K562 (cell line): ENCODE data around the gene TRIM69. TPM values are rescaled to one million over a fixed set of nuclear protein-coding genes. Genes with fewer than 3 reads are reported as not detected.
A peak's percentile ranks its signal among the peaks of the same experiment; 100 is the strongest.

Experiments
- ATAC-seq: fragments of 200-7000 bp; cut with Tn5 transposase; 3 replicates; pipeline ENCODE4 v1.9.1; 2020; ENCODE audit warnings: moderate library complexity
- BruUV-seq: library from RNA; stranded (reverse); fragments of 400-500 nt; replicated peaks from 2 replicates; lab custom pipeline; 2021; lab: Mats Ljungman, UMichigan
- CTCF ChIA-PET: fragments of 300-600 bp; formaldehyde crosslinking; extraction: SDS; loops from one replicate; lab custom pipeline; 2021; ENCODE audit warnings: low intra/inter-chr PET ratio; lab: Yijun Ruan, JAX
- POLR2A ChIA-PET: fragments of 300-600, 350-650 bp; sonication (Branson Sonifier 250); formaldehyde crosslinking; extraction: SDS; loops from one replicate; lab custom pipeline; 2021; ENCODE audit warnings: antibody characterized with exemption, inconsistent platforms; lab: Yijun Ruan, JAX
- DNase-seq, 4 experiments: peaks; one replicate each; pipeline versions ENCODE4 v3.0.0 to v3.0.0-alpha.2; 2011 to 2018; ENCODE audit warnings: low spot score in 3 of 4, mixed read lengths in 3 of 4; ENCODE audit errors: extremely low read depth in 1 of 4
- FAIRE-seq: peaks from 2 replicates; lab custom pipeline; 2011; peaks lifted over from hg19 to GRCh38; lab: Jason Lieb, UNC
- H2AFZ ChIP-seq: 2 replicates; pipeline ENCODE4 v1.6.0; 2011; ENCODE audit warnings: low read depth, low read length, control low read depth, inconsistent platforms
- H3K27ac ChIP-seq: fragments of 200-600 bp; 3 replicates; pipeline ENCODE4 v1.8.0; 2011; ENCODE audit warnings: low read depth, mild to moderate bottlenecking, control low read depth, inconsistent platforms, low read length, moderate library complexity, mixed read lengths; ENCODE audit errors: extremely low read depth
- H3K27me3 ChIP-seq, 2 experiments: fragments of 300-600 bp in 1 of 2; 2 replicates in 1 of 2; 3 replicates in 1 of 2; pipeline versions ENCODE4 v1.6.0 to v1.8.0; 2011; ENCODE audit warnings: inconsistent platforms in 2 of 2, low read length in 2 of 2, mild to moderate bottlenecking in 1 of 2, mixed read lengths in 1 of 2, moderate library complexity in 1 of 2; ENCODE audit not compliant: control insufficient read depth in 2 of 2, insufficient read depth in 2 of 2
- H3K36me3 ChIP-seq: fragments of 300-600 bp; 3 replicates; pipeline ENCODE4 v1.8.0; 2011; ENCODE audit warnings: mild to moderate bottlenecking, low read length, inconsistent platforms; ENCODE audit not compliant: control insufficient read depth, insufficient read depth
- H3K4me1 ChIP-seq, 2 experiments: fragments of 200-600 bp in 1 of 2; replicated peaks in 1 of 2; 2 replicates in 1 of 2; 3 replicates in 1 of 2; pipeline versions ENCODE4 v1.5.1 to v1.8.0; 2011; ENCODE audit warnings: inconsistent platforms in 2 of 2, low read length in 2 of 2, mild to moderate bottlenecking in 1 of 2, mixed read lengths in 1 of 2, moderate library complexity in 1 of 2; ENCODE audit not compliant: control insufficient read depth in 2 of 2, insufficient read depth in 2 of 2
- H3K4me2 ChIP-seq: 2 replicates; pipeline ENCODE4 v1.6.1; 2011; ENCODE audit warnings: low read length, control low read depth, inconsistent platforms, mixed read lengths; ENCODE audit not compliant: insufficient read depth
- H3K4me3 ChIP-seq: fragments of 200-600 bp; sonication (generic), shearing (Covaris generic); 2 replicates; pipeline ENCODE4 v1.5.1; 2016; ENCODE audit warnings: control low read depth, inconsistent platforms
- H3K79me2 ChIP-seq: fragments of 200-600 bp; 3 replicates; pipeline ENCODE4 v1.8.0; 2011; ENCODE audit warnings: low read length, inconsistent platforms; ENCODE audit not compliant: control insufficient read depth, insufficient read depth
- H3K9ac ChIP-seq, 2 experiments: 2 replicates each; pipeline versions ENCODE4 v1.6.0 to v1.6.1; 2011; ENCODE audit warnings: low read depth in 2 of 2, low read length in 2 of 2, control low read depth in 1 of 2, inconsistent platforms in 1 of 2, mild to moderate bottlenecking in 1 of 2, mixed read lengths in 1 of 2; ENCODE audit not compliant: insufficient read depth in 1 of 2
- H3K9me1 ChIP-seq: one replicate; pipeline ENCODE4 v1.6.0; 2011; ENCODE audit warnings: inconsistent platforms, mild to moderate bottlenecking, low read length, moderate library complexity; ENCODE audit not compliant: control insufficient read depth, insufficient read depth
- H3K9me3 ChIP-seq: replicated peaks from 2 replicates; pipeline ENCODE4 v1.5.1; 2011; ENCODE audit warnings: low read depth, low read length, inconsistent platforms; ENCODE audit not compliant: control insufficient read depth, insufficient read depth
- H4K20me1 ChIP-seq: replicated peaks from 2 replicates; pipeline ENCODE4 v1.6.1; 2011; ENCODE audit warnings: low read length, inconsistent platforms, mixed read lengths; ENCODE audit not compliant: control insufficient read depth, insufficient read depth
- ATF4 ChIP-seq: fragments of 450-650 bp; formaldehyde crosslinking; IDR thresholded peaks from 2 replicates; pipeline ENCODE4 v1.4.0; 2022; ENCODE audit warnings: mild to moderate bottlenecking, moderate library complexity
- DIDO1 ChIP-seq: fragments of 450-650 bp; IDR thresholded peaks from 2 replicates; pipeline ENCODE4 v1.6.1; 2016; ENCODE audit warnings: low read depth, missing biosample characterization, missing genetic modification characterization
- HDAC3 ChIP-seq: fragments of 450-650 bp; IDR thresholded peaks from 2 replicates; pipeline ENCODE4 v1.6.1; 2018; ENCODE audit warnings: borderline replicate concordance, mild to moderate bottlenecking, moderate library complexity; ENCODE audit not compliant: partially characterized antibody
- HDAC8 ChIP-seq: fragments of 450-650 bp; IDR thresholded peaks from 2 replicates; pipeline ENCODE4 v1.6.1; 2016; ENCODE audit warnings: mild to moderate bottlenecking, missing genetic modification characterization, moderate library complexity, missing compliant biosample characterization
- KAT8 ChIP-seq: fragments of 450-650 bp; IDR thresholded peaks from 2 replicates; pipeline ENCODE4 v1.6.1; 2016; ENCODE audit warnings: low read depth, mild to moderate bottlenecking
- SFPQ ChIP-seq: fragments of 200-400 bp; formaldehyde crosslinking; IDR thresholded peaks from 2 replicates; pipeline ENCODE4 v1.6.1; 2017; ENCODE audit warnings: mild to moderate bottlenecking, low read depth, low read length, moderate library complexity
- U2AF1 ChIP-seq: fragments of 200-400 bp; formaldehyde crosslinking; optimal IDR thresholded peaks from 2 replicates; pipeline ENCODE3; 2017; ENCODE audit warnings: mild to moderate bottlenecking, low read depth, low read length, moderate library complexity
- ZBTB1 ChIP-seq: sonication (generic); formaldehyde crosslinking; IDR thresholded peaks from 2 replicates; pipeline ENCODE4 v1.8.1; 2023; ENCODE audit warnings: missing genetic modification reagents, low read depth, mild to moderate bottlenecking, borderline replicate concordance
- ZFPM2 ChIP-seq: fragments of 250-450 bp; sonication (Bioruptor Pico); IDR thresholded peaks from 2 replicates; pipeline ENCODE4 v1.5.1; 2022; ENCODE audit warnings: mild to moderate bottlenecking
- ZNF197 ChIP-seq: fragments of 200-800 bp; sonication (Bioruptor generic); IDR thresholded peaks from 2 replicates; pipeline ENCODE4 v1.6.1; 2016; ENCODE audit warnings: low read depth, missing genetic modification characterization, missing compliant biosample characterization
- ZNF280B ChIP-seq: fragments of 250-450 bp; sonication (Bioruptor Pico); IDR thresholded peaks from 2 replicates; pipeline ENCODE4 v1.5.1; 2021; ENCODE audit warnings: mild to moderate bottlenecking
- ZNF639 ChIP-seq, 2 experiments: fragments of 200-800 bp in 1 of 2; sonication (Bioruptor generic) in 1 of 2; sonication (generic) in 1 of 2; formaldehyde crosslinking in 1 of 2; IDR thresholded peaks in 1 of 2; conservative IDR thresholded peaks in 1 of 2; 2 replicates each; pipeline versions ENCODE4 v1.5.0 to v1.6.1; 2016 to 2020; ENCODE audit warnings: missing compliant biosample characterization in 1 of 2, missing genetic modification characterization in 1 of 2, missing genetic modification reagents in 1 of 2
- WGBS: fragments of 100-300 bp; shearing (Covaris generic); methylation state at CpG from one replicate; pipeline ENCODE4 v1.1.6; 2016; ENCODE audit warnings: low coverage, mixed read lengths; ENCODE audit not compliant: insufficient coverage; ENCODE audit errors: missing lambda C conversion rate; 5-methylcytosine and 5-hydroxymethylcytosine counted together
- in situ Hi-C: fragments of 300-500 bp; cut with MboI; formaldehyde crosslinking; loops from 4 replicates; pipeline ENCODE4 v1.15.0; 2018; ENCODE audit warnings: inconsistent platforms, mixed read lengths
- intact Hi-C: fragments of 100-400 bp; cut with micrococcal nuclease; formaldehyde crosslinking; loops from 2 replicates; pipeline ENCODE4 v1.14.2; 2022
- polyA plus RNA-seq, 8 experiments: library from polyadenylated mRNA; depleted of rRNA in 4 of 8; stranded (reverse) in 5 of 8; unstranded in 3 of 8; fragments of >200 nt; fragmentation: Nextera tagmentation in 2 of 8; fragmentation: Illumina TruSeq in 1 of 8; extraction: Ambion mirVana in 2 of 8; extraction: Trizol in 1 of 8; gene quantifications; 2 replicates each; pipeline versions ENCODE4 v1.2.1 to v1.2.3, GENCODE V29; 2011 to 2014; ENCODE audit warnings: inconsistent platforms in 1 of 8, missing spikeins in 1 of 8
- total RNA-seq, 7 experiments: library from RNA; depleted of rRNA in 6 of 7; stranded (reverse); fragments of >200 nt in 6 of 7; fragmentation: Illumina TruSeq in 2 of 7; extraction: Trizol in 2 of 7; gene quantifications; 2 replicates each; pipeline versions ENCODE4 v1.2.1 to v1.2.3, GENCODE V29; 2011 to 2021; ENCODE audit warnings: low replicate concordance in 1 of 7

TRIM69 gene
- total and polyA plus RNA-seq, 9 of the 15 experiments (the other 6 are each of a cell fraction or from before 2014, with no cell fraction given) = 1.0 to 4.3 (median 2.3) TPM

GRCh38 chr15:44734839-44735481 is 1.4 kb upstream of the TRIM69 start:
- peaks cover 6 to 18% of the 10 kb centered on the region in 2 experiments; a peak in 4 of 5 replicates for H3K4me1 ChIP-seq
- CTCF ChIA-PET = no interaction called here
- peak overlapping the region; percentile 99 for H2AFZ ChIP-seq
- H3K9me3 ChIP-seq = no peaks in the 10 kb centered on the region
- no peak for ATAC-seq
- no peak for FAIRE-seq
- intact Hi-C loops = loop anchor here (1.0 kb wide), 1 partner anchor 70 kb away; no protein-coding TSS in a partner anchor
- peak overlapping the region; percentile 69; the same call in 1 of the 2 replicates for H3K4me2 ChIP-seq
- no TSS peak for BruUV-seq
- H3K9ac ChIP-seq = peak overlapping the region in 1 of 2 experiments; percentile 59; a peak in 2 of 4 replicates
- H4K20me1 ChIP-seq = no peaks in the 10 kb centered on the region
- no peaks in the 10 kb centered on the region for H3K36me3 ChIP-seq
- in situ Hi-C loops = loop anchor here (5.0 kb wide), 1 partner anchor 153 kb away; no protein-coding TSS in a partner anchor
- POLR2A ChIA-PET = interaction anchor here (0.7 to 4.6 kb wide), 8 partner anchors 8 to 390 kb away, joined by 3 to 44 read pairs (median 5); partner anchors contain the start of genes B2M, EIF3J, PATL2 and SPG11
- H3K27ac ChIP-seq = peak overlapping the region; percentile 74; the same call in 2 of the 3 replicates
- DNase-seq = no peak
- H3K79me2 ChIP-seq = no peaks in the 10 kb centered on the region
- no peaks in the 10 kb centered on the region for H3K27me3 ChIP-seq
- no peak overlapping the region for H3K4me3 ChIP-seq
- WGBS = 51% methylated on average over 2 of the region's 2 CpGs
- H3K9me1 ChIP-seq = no peaks in the 10 kb centered on the region
- TF ChIP-seq ZNF280B (CRISPR knock-in tag) = no peak
- no peak for TF ChIP-seq HDAC3
- no peak for TF ChIP-seq SFPQ
- no peak for TF ChIP-seq KAT8
- no peak for TF ChIP-seq ZBTB1 (CRISPR knock-in tag)
- TF ChIP-seq U2AF1 = no peak
- TF ChIP-seq ATF4 (CRISPR knock-in tag) = no peak
- no peak for TF ChIP-seq ZFPM2 (CRISPR knock-in tag)
- TF ChIP-seq ZNF197 = no peak
- TF ChIP-seq HDAC8 (tag) = no peak
- no peak for TF ChIP-seq DIDO1 (tag)
- no peak for TF ChIP-seq ZNF639 (CRISPR knock-in tag; conservative IDR thresholded peaks at IDR 0.05 in 1 of 2, IDR thresholded peaks at IDR 0.05 in 1 of 2)
